Measurements from ENCODE around the gene ADGRA3.
A peak's percentile ranks its signal among the peaks of the same experiment; 100 is the strongest.

Gene ADGRA3

GRCh38 chr4:22515145-22515887, 550 bp downstream of the ADGRA3 start:
- TF ChIP-seq USF1 (IDR thresholded peaks at IDR 0.05) (peak; percentile 62), CREB1 (IDR thresholded peaks at IDR 0.05; ENCODE audit: low read depth) (no peak), RAD21 (IDR thresholded peaks at IDR 0.05; ENCODE audit: low read depth) (no peak), MAX (IDR thresholded peaks at IDR 0.05) (peak; percentile 75; the same call in 1 of the 2 replicates), REST (IDR thresholded peaks at IDR 0.05; ENCODE audit: low read depth) (no peak), CEBPB (IDR thresholded peaks at IDR 0.05) (no peak), TCF12 (IDR thresholded peaks at IDR 0.05; ENCODE audit: low read depth) (no peak), TEAD4 (IDR thresholded peaks at IDR 0.05) (no peak), YY1 (IDR thresholded peaks at IDR 0.05; ENCODE audit: low read depth) (no peak), EGR1 (IDR thresholded peaks at IDR 0.05) (0 out of 2 replicates have a peak, but pooled peaks have one; percentile 34)

GRCh38 chr4:22514481-22514880, 1.4 kb downstream of the ADGRA3 start:
- TF ChIP-seq USF1 (IDR thresholded peaks at IDR 0.05) (no peak), EP300 (IDR thresholded peaks at IDR 0.05; ENCODE audit: borderline replicate concordance) (no peak), FOXM1 (IDR thresholded peaks at IDR 0.05; ENCODE audit: borderline replicate concordance, low read depth) (no peak), MAX (IDR thresholded peaks at IDR 0.05) (no peak), TCF12 (IDR thresholded peaks at IDR 0.05; ENCODE audit: low read depth) (no peak), TAF1 (IDR thresholded peaks at IDR 0.05; ENCODE audit: low read depth) (no peak), NFIC (IDR thresholded peaks at IDR 0.05) (no peak), RAD21 (IDR thresholded peaks at IDR 0.05; ENCODE audit: low read depth) (no peak), CREB1 (IDR thresholded peaks at IDR 0.05; ENCODE audit: low read depth) (no peak), REST (IDR thresholded peaks at IDR 0.05; ENCODE audit: low read depth) (no peak), CEBPB (IDR thresholded peaks at IDR 0.05) (no peak), TEAD4 (IDR thresholded peaks at IDR 0.05) (no peak), YY1 (IDR thresholded peaks at IDR 0.05; ENCODE audit: low read depth) (no peak), EGR1 (IDR thresholded peaks at IDR 0.05) (no peak), ZBTB7A (IDR thresholded peaks at IDR 0.05; ENCODE audit: low read depth) (no peak)

GRCh38 chr4:22514001-22514400, 1.9 kb downstream of the ADGRA3 start:
- TF ChIP-seq YY1 (IDR thresholded peaks at IDR 0.05; ENCODE audit: low read depth): no peak
- TF ChIP-seq CREB1 (IDR thresholded peaks at IDR 0.05; ENCODE audit: low read depth): no peak

GRCh38 chr4:22512306-22512705, 3.6 kb downstream of the ADGRA3 start:
- TF ChIP-seq NFIC (IDR thresholded peaks at IDR 0.05) (no peak), CEBPB (IDR thresholded peaks at IDR 0.05) (no peak), USF1 (IDR thresholded peaks at IDR 0.05) (no peak), ZBTB7A (IDR thresholded peaks at IDR 0.05; ENCODE audit: low read depth) (no peak), YY1 (IDR thresholded peaks at IDR 0.05; ENCODE audit: low read depth) (no peak), RAD21 (IDR thresholded peaks at IDR 0.05; ENCODE audit: low read depth) (no peak), CREB1 (IDR thresholded peaks at IDR 0.05; ENCODE audit: low read depth) (no peak), REST (IDR thresholded peaks at IDR 0.05; ENCODE audit: low read depth) (no peak), EGR1 (IDR thresholded peaks at IDR 0.05) (no peak)

All from Ishikawa (cell line).